Heart right ventricle (tissue), 16 donors: ENCODE measurements around the gene ARFGAP3. TPM values are rescaled to one million over a fixed set of nuclear protein-coding genes. Genes with fewer than 3 reads are reported as not detected.
A peak's percentile ranks its signal among the peaks of the same experiment; 100 is the strongest.

Experiments
- ATAC-seq, 8 donors: fragments of 200-7000 bp; cut with Tn5 transposase; one replicate each; pipeline ENCODE4 v1.9.1; 2020; ENCODE audit warnings: mild to moderate bottlenecking in 8 of 8, moderate library complexity in 8 of 8, moderate number of reproducible peaks in 1 of 8
- DNase-seq, 2 donors: peaks; one replicate each; pipeline ENCODE4 v3.0.0-alpha.2; 2020
- H3K27ac ChIP-seq, 10 donors: fragments of 200-600 bp; sonication (generic) in 2 of 10; one replicate each; pipeline versions ENCODE4 v1.5.0 to v1.8.0; 2020 to 2022; ENCODE audit warnings: mild to moderate bottlenecking in 3 of 10
- H3K27me3 ChIP-seq, 7 donors: fragments of 200-600 bp; one replicate each; pipeline ENCODE4 v1.8.0; 2021 to 2022; ENCODE audit warnings: mild to moderate bottlenecking in 2 of 7
- H3K36me3 ChIP-seq, 9 donors: fragments of 200-600 bp; sonication (generic) in 1 of 9; one replicate each; pipeline versions ENCODE4 v1.5.0 to v1.8.0; 2020 to 2022; ENCODE audit warnings: mild to moderate bottlenecking in 2 of 9
- H3K4me1 ChIP-seq, 9 donors: fragments of 200-600 bp; sonication (generic) in 1 of 9; one replicate each; pipeline versions ENCODE4 v1.5.0 to v1.8.0; 2020 to 2022; ENCODE audit warnings: mild to moderate bottlenecking in 4 of 9
- H3K4me3 ChIP-seq, 10 donors: fragments of 200-600 bp; sonication (generic) in 2 of 10; one replicate each; pipeline versions ENCODE4 v1.5.0 to v1.8.0; 2020 to 2022; ENCODE audit warnings: mild to moderate bottlenecking in 7 of 10, moderate library complexity in 2 of 10
- H3K9me3 ChIP-seq, 11 donors: fragments of 200-600 bp in 10 of 11; sonication (generic) in 2 of 11; one replicate each; pipeline versions ENCODE4 v1.5.0 to v1.8.0; 2013 to 2022; ENCODE audit warnings: mild to moderate bottlenecking in 2 of 11, control low read depth in 1 of 11, moderate library complexity in 1 of 11
- whole genome bisulfite sequencing, 2 donors: extraction: QIAGEN DNeasy Blood & Tissue Kit; methylation state at CpG; one replicate each; pipeline ENCODE4 v1.1.7; 2013; ENCODE audit warnings: inconsistent platforms in 1 of 2; 5-methylcytosine and 5-hydroxymethylcytosine counted together
- intact Hi-C, 10 donors: fragments of 100-400 bp; cut with DNase I; formaldehyde crosslinking; loops; one replicate each; pipeline versions ENCODE4 v1.11.1 to v1.14.2; 2022
- polyA plus RNA-seq, 2 donors: library from polyadenylated mRNA; stranded (reverse); fragments of 200-250 nt; gene quantifications; one replicate each; pipeline ENCODE4 v1.2.3, GENCODE V29; 2013
- total RNA-seq, 10 donors: library from RNA; stranded (reverse); fragmentation: NEBNext Ultra II Directional in 3 of 10; extraction: Animal tissue kit (Norgen Biotek cat#: 25700) in 3 of 10; gene quantifications; one replicate each; pipeline versions ENCODE4 v1.2.1 to v1.2.4, GENCODE V29; 2021 to 2023
- TF ChIP-seq, protein P1 (sequence below), 9 donors: fragments of 200-600 bp; sonication (generic) in 2 of 9; IDR thresholded peaks; one replicate each; pipeline versions ENCODE4 v1.5.0 to v1.8.0; 2021 to 2022; ENCODE audit warnings: antibody characterized with exemption in 9 of 9, mild to moderate bottlenecking in 5 of 9, moderate library complexity in 1 of 9
- donor health status: Arrhythmogenic right ventricular cardiomyopathy.
- donor health status: ischemic (EF 13 %, LVEDD 7.1; RV severe dilation, severe dysfunction).
- donor health status: healthy with polysubstance abuse.
- donor health status: DM: no; HTN: yes; CAD: no.
- donor health status: DM: no; HTN: no; CAD: no.
- donor health status: ischemic (EF 25% LVEDD 6.9; RV normal size, moderate dysfunction).
- donor health status: ischemic (EF 25% LVEDD 5.7; RV mildly dilated, moderate dysfunction).
- donor health status: healthy.
- donor health status: DM: yes; HTN: yes; CAD: no.
- donor health status: Ischemic cardiomyopathy.
- donor health status: ischemic (EF 35%, LVEDD 5.7; RV mildly dilated, moderate dysfunction).
- donor health status: nonischemic (EF 11% LVEDD 7.7; RV severe dilation, severe dysfunction).
- donor health status: DM: yes; HTN: yes; CAD: no.
- donor health status: PGD.
- donor health status: ischemic (EF 29% LVEDD 5.4; RV normal size, mild dysfunction).
- donor health status: nonischemic (EF 23%, LVEDD 6.1; RV moderate dilation, normal function).

Gene ARFGAP3
- total and polyA plus RNA-seq, 12 donors: 10.6 to 29.4 (median 23.2) TPM

DNA sequence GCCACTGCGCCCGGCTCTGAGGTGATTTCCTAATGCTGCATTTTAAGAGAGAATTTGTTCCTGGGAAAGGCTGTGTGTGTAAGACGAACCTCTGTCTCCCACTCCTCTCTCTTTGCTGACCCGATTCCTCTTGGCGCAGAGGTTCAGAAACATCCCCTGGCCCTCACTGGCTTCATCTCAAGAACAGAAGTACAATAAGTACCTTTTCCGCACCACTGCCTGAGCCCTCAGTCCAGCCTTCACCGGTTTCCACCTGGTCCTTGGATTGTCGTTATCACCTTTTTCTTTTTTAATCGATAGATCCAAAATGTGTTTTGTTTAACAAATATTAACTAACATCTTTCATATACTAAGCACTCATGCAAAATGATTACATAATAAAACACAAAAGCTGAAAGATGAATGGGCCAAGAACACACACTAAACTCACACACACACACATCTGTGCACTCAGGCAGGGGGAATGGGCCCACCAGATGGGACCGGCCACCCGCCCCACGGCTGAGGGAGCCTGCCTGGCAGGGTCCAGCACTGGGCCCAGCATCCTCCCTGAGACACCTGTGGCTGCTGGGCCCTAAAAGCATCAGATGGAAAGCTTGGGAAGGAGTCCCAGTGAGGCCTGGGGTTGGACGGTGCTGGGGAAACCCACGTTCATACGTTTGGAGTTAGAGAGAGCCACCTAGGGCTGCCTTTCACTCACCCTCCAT, 86.0 kb downstream of the ARFGAP3 start:
- TF ChIP-seq, protein P1, sequence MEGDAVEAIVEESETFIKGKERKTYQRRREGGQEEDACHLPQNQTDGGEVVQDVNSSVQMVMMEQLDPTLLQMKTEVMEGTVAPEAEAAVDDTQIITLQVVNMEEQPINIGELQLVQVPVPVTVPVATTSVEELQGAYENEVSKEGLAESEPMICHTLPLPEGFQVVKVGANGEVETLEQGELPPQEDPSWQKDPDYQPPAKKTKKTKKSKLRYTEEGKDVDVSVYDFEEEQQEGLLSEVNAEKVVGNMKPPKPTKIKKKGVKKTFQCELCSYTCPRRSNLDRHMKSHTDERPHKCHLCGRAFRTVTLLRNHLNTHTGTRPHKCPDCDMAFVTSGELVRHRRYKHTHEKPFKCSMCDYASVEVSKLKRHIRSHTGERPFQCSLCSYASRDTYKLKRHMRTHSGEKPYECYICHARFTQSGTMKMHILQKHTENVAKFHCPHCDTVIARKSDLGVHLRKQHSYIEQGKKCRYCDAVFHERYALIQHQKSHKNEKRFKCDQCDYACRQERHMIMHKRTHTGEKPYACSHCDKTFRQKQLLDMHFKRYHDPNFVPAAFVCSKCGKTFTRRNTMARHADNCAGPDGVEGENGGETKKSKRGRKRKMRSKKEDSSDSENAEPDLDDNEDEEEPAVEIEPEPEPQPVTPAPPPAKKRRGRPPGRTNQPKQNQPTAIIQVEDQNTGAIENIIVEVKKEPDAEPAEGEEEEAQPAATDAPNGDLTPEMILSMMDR (IDR thresholded peaks at IDR 0.05): no peak
- Histone ChIP-seq H3K9me3 (no peaks in the 10 kb centered on the region), H3K27me3 (no peaks in the 10 kb centered on the region), H3K27ac (no peak overlapping the region), H3K4me3 (no peak overlapping the region), H3K4me1 (peaks cover 3 to 29% (median 19%) of the 10 kb centered on the region in 9 donors), H3K36me3 (no peaks in the 10 kb centered on the region)
- WGBS, 2 donors: 93 to 95% methylated on average over 15 of the region's 15 CpGs
- intact Hi-C loops: no loop called here
- DNase-seq: no peak
- no peak for ATAC-seq

DNA sequence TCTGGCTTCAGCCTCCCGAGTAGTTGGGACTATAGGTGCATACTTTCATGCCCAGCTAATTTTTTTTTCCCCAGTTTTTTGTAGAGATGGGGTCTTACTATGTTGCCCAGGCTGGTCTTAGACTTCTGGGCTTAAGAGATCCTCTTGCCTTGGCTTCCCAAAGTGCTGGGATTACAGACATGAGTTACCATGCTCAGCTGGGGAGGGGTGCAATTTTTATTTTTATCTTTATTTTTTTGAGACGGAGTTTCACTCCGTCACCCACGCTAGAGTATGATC, 86.7 kb downstream of the ARFGAP3 start:
- peak overlapping the region in 2 of 10 donors; percentile 28 to 48 for H3K27ac ChIP-seq
- ATAC-seq: no peak
- intact Hi-C loops: no loop called here

DNA sequence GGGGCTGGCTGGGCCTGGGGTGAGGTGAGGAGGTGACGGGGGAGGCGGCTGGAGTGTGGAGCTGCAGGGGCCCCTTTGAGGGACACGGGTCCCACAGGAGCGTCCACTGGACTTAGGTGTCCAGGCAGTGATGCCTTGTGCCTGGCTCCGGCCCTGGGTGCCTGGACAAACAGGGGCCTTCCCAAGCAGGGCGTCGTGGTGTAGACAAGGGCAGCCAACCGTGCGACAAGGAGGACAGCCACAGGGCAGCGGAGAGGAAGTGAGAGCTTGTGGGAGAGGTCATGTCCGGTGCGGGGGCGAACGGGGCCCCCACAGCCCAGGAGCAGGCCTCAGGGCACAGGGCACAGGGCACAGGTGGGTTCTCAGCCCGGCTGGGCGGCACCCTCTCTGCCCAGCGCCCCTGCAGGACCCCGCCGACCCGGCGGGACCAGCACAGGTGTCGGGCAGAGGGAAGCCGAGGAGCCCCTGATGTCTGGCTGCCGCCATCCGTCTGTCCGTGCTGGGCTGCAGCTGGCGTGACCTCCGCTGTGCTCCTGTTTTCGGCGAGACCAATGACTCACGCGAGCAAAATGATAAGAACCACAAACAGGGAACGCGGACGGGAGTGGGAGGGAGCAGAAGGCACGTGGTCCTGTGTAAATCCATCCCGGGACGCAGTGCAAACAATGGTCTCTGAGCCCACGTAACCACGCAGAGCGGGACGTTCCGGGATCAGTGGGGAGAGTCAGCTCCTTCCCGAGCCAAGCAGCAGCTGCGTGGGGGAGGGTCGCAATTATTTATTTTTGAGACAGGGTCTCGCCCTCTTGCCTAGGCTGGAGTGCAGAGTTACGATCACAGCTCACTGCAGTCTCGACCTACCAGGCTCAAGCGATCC, 87.3 kb downstream of the ARFGAP3 start:
- ATAC-seq: peak; percentile 33 to 80 (median 56)
- Histone ChIP-seq H3K27me3 (no peaks in the 10 kb centered on the region), H3K9me3 (no peaks in the 10 kb centered on the region), H3K27ac (peak overlapping the region in 3 of 10 donors; percentile 9 to 48 (median 28)), H3K4me1 (peaks cover 3 to 29% (median 19%) of the 10 kb centered on the region in 9 donors), H3K36me3 (no peaks in the 10 kb centered on the region), H3K4me3 (peak overlapping the region in 7 of 10 donors; percentile 4 to 42 (median 32))
- intact Hi-C loops: no loop called here
- TF ChIP-seq, protein P1 (IDR thresholded peaks at IDR 0.05): no peak
- DNase-seq: peak; percentile 61 to 65
- WGBS, 2 donors: 45 to 50% methylated on average over 50 of the region's 50 CpGs

More for the DNA sequence above, 86.7 kb downstream of the ARFGAP3 start:
- TF ChIP-seq, protein P1 (IDR thresholded peaks at IDR 0.05): no peak
- Histone ChIP-seq H3K9me3 (no peaks in the 10 kb centered on the region), H3K27me3 (no peaks in the 10 kb centered on the region), H3K4me3 (peak overlapping the region in 2 of 10 donors; percentile 38 to 42), H3K36me3 (no peaks in the 10 kb centered on the region), H3K4me1 (peaks cover 3 to 29% (median 19%) of the 10 kb centered on the region in 9 donors)
- WGBS, 2 donors: 87% methylated on average over 4 of the region's 4 CpGs
- no peak for DNase-seq

DNA sequence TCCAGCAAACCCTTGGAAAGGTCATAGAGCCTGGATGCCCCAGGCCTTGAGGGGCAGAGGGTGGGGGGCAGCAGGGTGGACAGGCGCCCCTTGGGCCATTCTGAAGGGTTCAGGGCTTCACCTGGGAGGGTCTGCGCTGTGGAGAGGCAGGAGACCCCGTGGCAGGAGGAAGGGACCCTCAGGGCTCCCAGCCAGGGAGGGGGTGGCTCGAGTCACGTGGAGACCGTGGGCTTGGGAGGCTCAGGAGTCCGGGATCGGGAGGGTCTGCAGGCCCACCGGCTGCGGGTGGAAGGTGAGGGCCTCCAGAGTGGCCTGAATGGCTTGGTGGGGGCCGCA, 87.9 kb downstream of the ARFGAP3 start:
- Histone ChIP-seq H3K4me3 (no peak overlapping the region), H3K27me3 (no peaks in the 10 kb centered on the region), H3K4me1 (peaks cover 3 to 29% (median 19%) of the 10 kb centered on the region in 9 donors), H3K9me3 (no peaks in the 10 kb centered on the region), H3K27ac (no peak overlapping the region), H3K36me3 (no peaks in the 10 kb centered on the region)
- ATAC-seq (peak in 4 of 8 donors; percentile 2 to 19 (median 6)), DNase-seq (no peak)
- 93 to 94% methylated on average over 11 of the region's 11 CpGs for WGBS, 2 donors
- TF ChIP-seq, protein P1 (IDR thresholded peaks at IDR 0.05): no peak
- intact Hi-C loops: no loop called here
